Naive thymus-derived CD4-positive, alpha-beta T cell (primary cell): ENCODE data around the gene DVL2. TPM values are rescaled to one million over a fixed set of nuclear protein-coding genes. Genes with fewer than 3 reads are reported as not detected.

Source experiments
- ATAC-seq: fragments of 150-1000 bp; cut with Tn5 transposase; 2 replicates; pipeline ENCODE4 v1.10.0; 2021; ENCODE audit warnings: mild to moderate bottlenecking, moderate library complexity
- CTCF ChIA-PET: fragments of 350-600 bp; sonication (Branson Sonifier 250); formaldehyde crosslinking; loops from one replicate; lab custom pipeline; 2021; ENCODE audit warnings: antibody characterized with exemption; lab: Charles Lee
- POLR2A ChIA-PET: fragments of 350-600 bp; sonication (Branson Sonifier 250); formaldehyde crosslinking; loops from one replicate; lab custom pipeline; 2021; ENCODE audit warnings: antibody characterized with exemption, inconsistent platforms; lab: Charles Lee
- DNase-seq, 9 donors: peaks; one replicate each; pipeline versions ENCODE4 v3.0.0 to v3.0.0-alpha.2; 2020 to 2022; ENCODE audit warnings: mixed read lengths in 1 of 9
- H3K27ac ChIP-seq: one replicate; pipeline ENCODE4 v1.7.0; 2013; ENCODE audit warnings: mild to moderate bottlenecking, low read depth, low read length, moderate library complexity
- H3K27me3 ChIP-seq, 2 donors: one replicate each; pipeline ENCODE4 v1.7.0; 2013; ENCODE audit warnings: low read length in 2 of 2, mild to moderate bottlenecking in 2 of 2, moderate library complexity in 2 of 2; ENCODE audit not compliant: control insufficient read depth in 2 of 2, insufficient read depth in 2 of 2
- H3K36me3 ChIP-seq, 3 experiments: 1 replicate in 2 of 3; 2 replicates in 1 of 3; pipeline ENCODE4 v1.7.0; 2013; ENCODE audit warnings: low read length in 3 of 3, mild to moderate bottlenecking in 3 of 3, moderate library complexity in 1 of 3; ENCODE audit not compliant: insufficient read depth in 3 of 3, control insufficient read depth in 2 of 3
- H3K4me1 ChIP-seq, 2 donors: one replicate each; pipeline ENCODE4 v1.7.0; 2013; ENCODE audit warnings: low read length in 2 of 2, mild to moderate bottlenecking in 2 of 2, moderate library complexity in 1 of 2; ENCODE audit not compliant: control insufficient read depth in 2 of 2, insufficient read depth in 2 of 2
- H3K4me3 ChIP-seq: 2 replicates; pipeline ENCODE4 v1.7.0; 2013; ENCODE audit warnings: mild to moderate bottlenecking, low read length
- H3K9me3 ChIP-seq, 3 experiments: 1 replicate in 2 of 3; 2 replicates in 1 of 3; pipeline ENCODE4 v1.7.0; 2013; ENCODE audit warnings: low read length in 3 of 3; ENCODE audit not compliant: control insufficient read depth in 2 of 3
- H3K27ac Mint-ChIP-seq, 9 donors: one replicate each; pipeline ENCODE4 v1.8.0; 2020 to 2022; ENCODE audit warnings: mixed read lengths in 9 of 9, mild to moderate bottlenecking in 8 of 9, moderate library complexity in 5 of 9, inconsistent platforms in 2 of 9
- H3K27me3 Mint-ChIP-seq, 5 donors: one replicate each; pipeline ENCODE4 v1.8.0; 2021 to 2022; ENCODE audit warnings: mixed read lengths in 5 of 5, mild to moderate bottlenecking in 1 of 5
- H3K36me3 Mint-ChIP-seq, 5 donors: one replicate each; pipeline ENCODE4 v1.8.0; 2020 to 2022; ENCODE audit warnings: mixed read lengths in 5 of 5, mild to moderate bottlenecking in 3 of 5, inconsistent platforms in 1 of 5
- H3K4me1 Mint-ChIP-seq, 7 donors: one replicate each; pipeline ENCODE4 v1.8.0; 2020 to 2022; ENCODE audit warnings: mixed read lengths in 7 of 7, mild to moderate bottlenecking in 3 of 7, inconsistent platforms in 1 of 7
- H3K4me3 Mint-ChIP-seq, 10 donors: one replicate each; pipeline ENCODE4 v1.8.0; 2020 to 2022; ENCODE audit warnings: mild to moderate bottlenecking in 10 of 10, mixed read lengths in 10 of 10, moderate library complexity in 6 of 10, inconsistent platforms in 2 of 10
- H3K9me3 Mint-ChIP-seq, 11 donors: one replicate each; pipeline ENCODE4 v1.8.0; 2020 to 2022; ENCODE audit warnings: mixed read lengths in 11 of 11, mild to moderate bottlenecking in 4 of 11, inconsistent platforms in 1 of 11, moderate library complexity in 1 of 11
- intact Hi-C, 2 donors: fragments of 100-400 bp; cut with micrococcal nuclease; formaldehyde crosslinking; loops; one replicate each; pipeline ENCODE4 v1.15.1; 2023
- polyA plus RNA-seq, 2 donors: library from polyadenylated mRNA; unstranded; fragments of 300-500 nt; fragmentation: Illumina TruSeq; gene quantifications; one replicate each; pipeline ENCODE4 v1.2.3, GENCODE V29; 2021
- total RNA-seq, 6 experiments: library from RNA in 5 of 6; stranded (reverse) in 5 of 6; gene quantifications; 1 replicate in 5 of 6; 2 replicates in 1 of 6; pipeline ENCODE4 v1.2.3 and lab custom pipeline; 2021 to 2026

Gene DVL2
- total and polyA plus RNA-seq, 7 experiments from 2014 or later, result 15.1 to 91.5 (median 51.3) TPM

- no peak for DNase-seq
Observed at GRCh38 chr17:7218758-7219157, 15.6 kb downstream of the DVL2 start.

GRCh38 chr17:7218166-7218565, 16.2 kb downstream of the DVL2 start:
- Histone ChIP-seq H3K27me3 (no peaks in the 10 kb centered on the region), H3K9me3 (no peaks in the 10 kb centered on the region), H3K27ac (peak overlapping the region; percentile 75), H3K4me1 (peaks cover 35 to 57% of the 10 kb centered on the region in 2 donors), H3K4me3 (peak overlapping the region; percentile 45), H3K36me3 (peaks cover 0 to 17% (median 0%) of the 10 kb centered on the region in 3 experiments)
- ChIA-PET CTCF (interaction anchor here (0.5 to 1.1 kb wide), 2 partner anchors 12 to 61 kb away, joined by 3 to 4 read pairs; no protein-coding TSS in a partner anchor), POLR2A (interaction anchor here (0.7 to 13.7 kb wide), 3 partner anchors 10 to 63 kb away, joined by 3 to 265 read pairs (median 8); partner anchors contain the start of genes DVL2, GABARAP, PHF23 and SLC2A4)
- peaks cover 44 to 77% (median 73%) of the 10 kb centered on the region in 7 donors for H3K4me1 Mint-ChIP-seq
- ATAC-seq (no peak), DNase-seq (no peak)
- H3K36me3 Mint-ChIP-seq, result peaks cover 0 to 5% (median 0%) of the 10 kb centered on the region in 5 donors
- H3K9me3 Mint-ChIP-seq, result peaks cover 0 to 6% (median 0%) of the 10 kb centered on the region in 11 donors
- peak overlapping the region; percentile 62 to 98 (median 88) for H3K27ac Mint-ChIP-seq
- H3K4me3 Mint-ChIP-seq, result peak overlapping the region; percentile 75 to 92 (median 86)
- intact Hi-C loops, result loop anchor here (2.0 to 10.0 kb wide), 4 partner anchors 13 to 627 kb away; partner anchors contain the start of genes C17orf100 (in 1 of the 2), KDM6B (in 1 of the 2) and MED31 (in 1 of the 2)
- H3K27me3 Mint-ChIP-seq, result no peaks in the 10 kb centered on the region

More at GRCh38 chr17:7218758-7219157, 15.6 kb downstream of the DVL2 start:
- Mint-ChIP-seq H3K4me3 (peak overlapping the region; percentile 88 to 95 (median 91)), H3K4me1 (peaks cover 38 to 71% (median 67%) of the 10 kb centered on the region in 7 donors), H3K27me3 (no peaks in the 10 kb centered on the region), H3K27ac (peak overlapping the region; percentile 81 to 98 (median 96)), H3K9me3 (peaks cover 0 to 6% (median 0%) of the 10 kb centered on the region in 11 donors), H3K36me3 (peaks cover 0 to 10% (median under 1%) of the 10 kb centered on the region in 5 donors)
- peak overlapping the region; percentile 75 for H3K27ac ChIP-seq
- no peaks in the 10 kb centered on the region for H3K9me3 ChIP-seq
- CTCF ChIA-PET, result interaction anchor here (1.1 to 2.7 kb wide), 3 partner anchors 13 to 78 kb away, joined by 3 to 22 read pairs (median 6); partner anchors contain the start of gene DVL2
- H3K4me1 ChIP-seq, result peaks cover 34 to 52% of the 10 kb centered on the region in 2 donors
- no peaks in the 10 kb centered on the region for H3K27me3 ChIP-seq
- H3K4me3 ChIP-seq, result peak overlapping the region; percentile 73
- peaks cover 0 to 23% (median 0%) of the 10 kb centered on the region in 3 experiments for H3K36me3 ChIP-seq
- intact Hi-C loops, result loop anchor here (1.0 to 10.0 kb wide), 7 partner anchors 14 to 626 kb away; partner anchors contain the start of genes C17orf100 (in 1 of the 2), DVL2 (in 1 of the 2), ELP5 (in 1 of the 2) and KDM6B (in 1 of the 2)
- POLR2A ChIA-PET, result interaction anchor here (0.6 to 13.7 kb wide), 8 partner anchors 10 to 638 kb away, joined by 3 to 265 read pairs (median 4); partner anchors contain the start of genes CTDNEP1, DVL2, ELP5 and GABARAP
- ATAC-seq, result no peak

GRCh38 chr17:7217113-7217987, 17.0 kb downstream of the DVL2 start:
- peaks cover 0 to 6% (median 0%) of the 10 kb centered on the region in 11 donors for H3K9me3 Mint-ChIP-seq
- Histone ChIP-seq H3K4me1 (peaks cover 35 to 57% of the 10 kb centered on the region in 2 donors), H3K36me3 (peaks cover 0 to 9% (median 0%) of the 10 kb centered on the region in 3 experiments), H3K9me3 (no peaks in the 10 kb centered on the region), H3K27me3 (no peaks in the 10 kb centered on the region), H3K4me3 (peak overlapping the region; percentile 45), H3K27ac (peak overlapping the region; percentile 75)
- peak overlapping the region; percentile 62 to 100 (median 94) for H3K27ac Mint-ChIP-seq
- ATAC-seq (no peak), DNase-seq (peak in 1 of 9 donors; percentile 21)
- CTCF ChIA-PET, result interaction anchor here (0.5 kb wide), 1 partner anchor 62 kb away, joined by 4 read pairs; no protein-coding TSS in a partner anchor
- H3K36me3 Mint-ChIP-seq, result peaks cover 0 to 5% (median 0%) of the 10 kb centered on the region in 5 donors
- peaks cover 45 to 79% (median 74%) of the 10 kb centered on the region in 7 donors for H3K4me1 Mint-ChIP-seq
- intact Hi-C loops, result loop anchor here (10.0 kb wide), 3 partner anchors 563 to 627 kb away; partner anchors contain the start of genes C17orf100 (in 1 of the 2), KDM6B (in 1 of the 2) and MED31 (in 1 of the 2)
- POLR2A ChIA-PET, result interaction anchor here (0.6 to 13.7 kb wide), 3 partner anchors 11 to 19 kb away, joined by 4 to 265 read pairs (median 8); partner anchors contain the start of genes DVL2, GABARAP and PHF23
- H3K27me3 Mint-ChIP-seq, result peaks cover 0 to 3% (median 0%) of the 10 kb centered on the region in 5 donors
- peak overlapping the region; percentile 75 to 94 (median 86) for H3K4me3 Mint-ChIP-seq

- Histone ChIP-seq H3K9me3 (no peaks in the 10 kb centered on the region), H3K4me3 (no peak overlapping the region), H3K27me3 (no peaks in the 10 kb centered on the region), H3K27ac (peak overlapping the region; percentile 70), H3K4me1 (peaks cover 35 to 57% of the 10 kb centered on the region in 2 donors), H3K36me3 (peaks cover 0 to 6% (median 0%) of the 10 kb centered on the region in 3 experiments)
- peak overlapping the region; percentile 53 to 100 (median 94) for H3K27ac Mint-ChIP-seq
- H3K27me3 Mint-ChIP-seq, result peaks cover 0 to 8% (median 0%) of the 10 kb centered on the region in 5 donors
- peaks cover 45 to 82% (median 77%) of the 10 kb centered on the region in 7 donors for H3K4me1 Mint-ChIP-seq
- peaks cover 0 to 6% (median 0%) of the 10 kb centered on the region in 11 donors for H3K9me3 Mint-ChIP-seq
- CTCF ChIA-PET, result no interaction called here
- DNase-seq, result no peak
- intact Hi-C loops, result loop anchor here (10.0 kb wide), 3 partner anchors 562 to 628 kb away; partner anchors contain the start of genes C17orf100 (in 1 of the 2), KDM6B (in 1 of the 2) and MED31 (in 1 of the 2)
- POLR2A ChIA-PET, result interaction anchor here (0.7 to 13.7 kb wide), 5 partner anchors 12 to 121 kb away, joined by 3 to 265 read pairs (median 3); partner anchors contain the start of genes DVL2, GABARAP and PHF23
- H3K36me3 Mint-ChIP-seq, result peaks cover 0 to 5% (median 0%) of the 10 kb centered on the region in 5 donors
- ATAC-seq, result no peak
- H3K4me3 Mint-ChIP-seq, result peak overlapping the region; percentile 43 to 94 (median 76)
Observed at GRCh38 chr17:7216242-7217112, 17.8 kb downstream of the DVL2 start.

- H3K36me3 Mint-ChIP-seq, result no peaks in the 10 kb centered on the region
- peaks cover 0 to 6% (median 0%) of the 10 kb centered on the region in 11 donors for H3K9me3 Mint-ChIP-seq
- peak in 1 of 9 donors; percentile 45 for DNase-seq
- H3K27ac Mint-ChIP-seq, result peak overlapping the region; percentile 90 to 100 (median 99)
- H3K27me3 ChIP-seq, result no peaks in the 10 kb centered on the region
- H3K4me3 Mint-ChIP-seq, result peak overlapping the region; percentile 43 to 97 (median 88)
- ATAC-seq, result no peak
- peak overlapping the region; percentile 97 for H3K27ac ChIP-seq
- peaks cover 0 to 11% (median 0%) of the 10 kb centered on the region in 5 donors for H3K27me3 Mint-ChIP-seq
- ChIA-PET CTCF (no interaction called here), POLR2A (interaction anchor here (0.9 to 13.7 kb wide), 6 partner anchors 12 to 121 kb away, joined by 3 to 265 read pairs (median 4); partner anchors contain the start of genes ACAP1, DVL2, GABARAP and PHF23)
- peaks cover 0 to 6% (median 0%) of the 10 kb centered on the region in 3 experiments for H3K36me3 ChIP-seq
- H3K4me3 ChIP-seq, result peak overlapping the region; percentile 61
- peaks cover 30 to 56% of the 10 kb centered on the region in 2 donors for H3K4me1 ChIP-seq
- intact Hi-C loops, result loop anchor here (1.0 to 10.0 kb wide), 7 partner anchors 169 to 629 kb away; partner anchors contain the start of genes C17orf100 (in 1 of the 2), KDM6B (in 1 of the 2), MED31 (in 1 of the 2) and POLR2A (in 1 of the 2)
- peaks cover 37 to 75% (median 70%) of the 10 kb centered on the region in 7 donors for H3K4me1 Mint-ChIP-seq
- H3K9me3 ChIP-seq, result no peaks in the 10 kb centered on the region
Observed at GRCh38 chr17:7215652-7216180, 18.6 kb downstream of the DVL2 start.
